Endothelial cell (in vitro differentiated cells): ENCODE results near the gene AMELX. TPM values are rescaled to one million over a fixed set of nuclear protein-coding genes. Genes with fewer than 3 reads are reported as not detected.

Experiments used
- DNase-seq: peaks from one replicate; pipeline ENCODE4 v3.0.0; 2021; ENCODE audit warnings: low spot score
- H3K27ac Mint-ChIP-seq: one replicate; pipeline ENCODE4 v1.8.0; 2021; ENCODE audit warnings: mixed read lengths, inconsistent platforms; ENCODE audit not compliant: unreplicated experiment
- H3K27me3 Mint-ChIP-seq: one replicate; pipeline ENCODE4 v1.8.0; 2021; ENCODE audit warnings: mild to moderate bottlenecking, moderate library complexity, mixed read lengths, inconsistent platforms; ENCODE audit not compliant: unreplicated experiment
- H3K36me3 Mint-ChIP-seq: one replicate; pipeline ENCODE4 v1.8.0; 2021; ENCODE audit warnings: mild to moderate bottlenecking, low read depth, mixed read lengths, inconsistent platforms; ENCODE audit not compliant: unreplicated experiment
- H3K4me1 Mint-ChIP-seq: one replicate; pipeline ENCODE4 v1.8.0; 2021; ENCODE audit warnings: mild to moderate bottlenecking, mixed read lengths, inconsistent platforms; ENCODE audit not compliant: unreplicated experiment
- H3K4me3 Mint-ChIP-seq: one replicate; pipeline ENCODE4 v1.8.0; 2021; ENCODE audit warnings: mild to moderate bottlenecking, mixed read lengths, inconsistent platforms; ENCODE audit not compliant: unreplicated experiment
- H3K9me3 Mint-ChIP-seq: one replicate; pipeline ENCODE4 v1.8.0; 2021; ENCODE audit warnings: mixed read lengths, inconsistent platforms; ENCODE audit not compliant: unreplicated experiment
- total RNA-seq: library from RNA; stranded (reverse); fragmentation: NEBNext Ultra II Directional; extraction: Animal tissue kit (Norgen Biotek cat#: 25700); gene quantifications from one replicate; pipeline ENCODE4 v1.2.1, GENCODE V29; 2021; ENCODE audit not compliant: unreplicated experiment
- TF ChIP-seq, protein P1 (sequence below): fragments of 200-600 bp; sonication (generic); IDR thresholded peaks from one replicate; pipeline ENCODE4 v1.5.0; 2021; ENCODE audit warnings: antibody characterized with exemption; ENCODE audit not compliant: unreplicated experiment

AMELX gene
- total RNA-seq, 1 donor from 2014 or later, result not detected

- H3K4me1 Mint-ChIP-seq, result no peaks in the 10 kb centered on the region
Measured at GRCh38 chrX:11273544-11273943, 19.7 kb upstream of the AMELX start.

GRCh38 chrX:11282043-11282442 lies 11.2 kb upstream of the AMELX start:
- Mint-ChIP-seq H3K27ac (no peak overlapping the region), H3K36me3 (no peaks in the 10 kb centered on the region), H3K4me3 (no peak overlapping the region), H3K9me3 (no peaks in the 10 kb centered on the region), H3K4me1 (no peaks in the 10 kb centered on the region), H3K27me3 (no peaks in the 10 kb centered on the region)
- TF ChIP-seq, protein P1, sequence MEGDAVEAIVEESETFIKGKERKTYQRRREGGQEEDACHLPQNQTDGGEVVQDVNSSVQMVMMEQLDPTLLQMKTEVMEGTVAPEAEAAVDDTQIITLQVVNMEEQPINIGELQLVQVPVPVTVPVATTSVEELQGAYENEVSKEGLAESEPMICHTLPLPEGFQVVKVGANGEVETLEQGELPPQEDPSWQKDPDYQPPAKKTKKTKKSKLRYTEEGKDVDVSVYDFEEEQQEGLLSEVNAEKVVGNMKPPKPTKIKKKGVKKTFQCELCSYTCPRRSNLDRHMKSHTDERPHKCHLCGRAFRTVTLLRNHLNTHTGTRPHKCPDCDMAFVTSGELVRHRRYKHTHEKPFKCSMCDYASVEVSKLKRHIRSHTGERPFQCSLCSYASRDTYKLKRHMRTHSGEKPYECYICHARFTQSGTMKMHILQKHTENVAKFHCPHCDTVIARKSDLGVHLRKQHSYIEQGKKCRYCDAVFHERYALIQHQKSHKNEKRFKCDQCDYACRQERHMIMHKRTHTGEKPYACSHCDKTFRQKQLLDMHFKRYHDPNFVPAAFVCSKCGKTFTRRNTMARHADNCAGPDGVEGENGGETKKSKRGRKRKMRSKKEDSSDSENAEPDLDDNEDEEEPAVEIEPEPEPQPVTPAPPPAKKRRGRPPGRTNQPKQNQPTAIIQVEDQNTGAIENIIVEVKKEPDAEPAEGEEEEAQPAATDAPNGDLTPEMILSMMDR, result no peak
- no peak for DNase-seq

More at GRCh38 chrX:11273544-11273943, 19.7 kb upstream of the AMELX start:
- Mint-ChIP-seq H3K9me3 (no peaks in the 10 kb centered on the region), H3K27ac (no peak overlapping the region), H3K4me3 (no peak overlapping the region), H3K36me3 (no peaks in the 10 kb centered on the region), H3K27me3 (no peaks in the 10 kb centered on the region)
- TF ChIP-seq, protein P1, result no peak
- DNase-seq, result no peak

DNA sequence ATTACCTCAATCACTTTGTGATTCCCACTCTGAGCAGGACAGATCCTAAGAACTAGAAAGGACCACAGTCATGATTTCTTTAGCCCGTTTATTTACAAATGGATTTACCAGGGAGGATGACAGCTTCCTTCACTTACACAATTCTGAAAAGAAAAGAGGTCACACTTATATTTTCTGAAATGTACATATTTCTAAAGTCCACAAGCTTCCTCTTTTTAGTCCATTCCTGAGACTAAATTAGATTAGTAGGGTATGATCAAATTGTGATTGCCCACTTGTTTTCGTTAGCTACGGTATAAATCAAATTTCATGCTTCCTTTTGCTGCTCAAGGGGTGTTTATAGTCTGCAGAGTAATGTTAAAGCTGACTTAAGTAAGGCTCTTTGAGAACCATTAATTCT lies 7.6 kb upstream of the AMELX start:
- Mint-ChIP-seq H3K4me1 (no peaks in the 10 kb centered on the region), H3K36me3 (no peaks in the 10 kb centered on the region), H3K27me3 (no peaks in the 10 kb centered on the region), H3K27ac (no peak overlapping the region), H3K4me3 (no peak overlapping the region), H3K9me3 (no peaks in the 10 kb centered on the region)
- TF ChIP-seq, protein P1, result no peak
- no peak for DNase-seq

- H3K4me1 Mint-ChIP-seq, result no peaks in the 10 kb centered on the region
- TF ChIP-seq, protein P1, result no peak
- H3K27me3 Mint-ChIP-seq, result no peaks in the 10 kb centered on the region
- H3K36me3 Mint-ChIP-seq, result no peaks in the 10 kb centered on the region
- no peak for DNase-seq
- H3K9me3 Mint-ChIP-seq, result no peaks in the 10 kb centered on the region
- no peak overlapping the region for H3K27ac Mint-ChIP-seq
- H3K4me3 Mint-ChIP-seq, result no peak overlapping the region
Measured at GRCh38 chrX:11287505-11287904, 5.7 kb upstream of the AMELX start.

- Mint-ChIP-seq H3K27me3 (no peaks in the 10 kb centered on the region), H3K27ac (no peak overlapping the region), H3K4me3 (no peak overlapping the region), H3K4me1 (no peaks in the 10 kb centered on the region), H3K9me3 (no peaks in the 10 kb centered on the region), H3K36me3 (no peaks in the 10 kb centered on the region)
- no peak for DNase-seq
- TF ChIP-seq, protein P1, result no peak
Measured at GRCh38 chrX:11290416-11291102, 2.7 kb upstream of the AMELX start.
